NCI-H82 treated with DMSO at 0.1 percent for 48 hours (cell line): ENCODE data around the gene TMEM186.
"Not testable (repeated sequence)": the region's sequence is repeated elsewhere in the genome, so short reads cannot be mapped to it uniquely, and the experiment has no call there.

Experiments used
- DNase-seq: peaks from one replicate; lab custom pipeline; 2025; ENCODE audit not compliant: unreplicated experiment; lab: John Stamatoyannopoulos, UW

TMEM186 gene

GRCh38 chr16:8775359-8775758 is 22.1 kb downstream of the TMEM186 start:
- no peak for DNase-seq

- no peak for DNase-seq
These were observed 23.2 kb downstream of the TMEM186 start for GRCh38 chr16:8774208-8774607.

GRCh38 chr16:8773537-8773936 is 23.9 kb downstream of the TMEM186 start:
- DNase-seq: no peak

GRCh38 chr16:8768692-8769091 is 28.7 kb downstream of the TMEM186 start:
- DNase-seq: no peak

GRCh38 chr16:8768283-8768682 is 29.2 kb downstream of the TMEM186 start:
- DNase-seq: no peak

GRCh38 chr16:8767176-8767575 is 30.3 kb downstream of the TMEM186 start:
- no peak for DNase-seq

GRCh38 chr16:8764525-8765250 is 32.8 kb downstream of the TMEM186 start:
- DNase-seq: no peak

- no peak for DNase-seq
These were observed 33.5 kb downstream of the TMEM186 start for GRCh38 chr16:8763899-8764298.

- DNase-seq: no peak
These were observed 34.4 kb downstream of the TMEM186 start for GRCh38 chr16:8763083-8763482.

- no peak for DNase-seq
These were observed 35.2 kb downstream of the TMEM186 start for GRCh38 chr16:8762254-8762653.

- no peak for DNase-seq
These were observed 36.4 kb downstream of the TMEM186 start for GRCh38 chr16:8761078-8761477.

- DNase-seq: no peak
These were observed 37.4 kb downstream of the TMEM186 start for GRCh38 chr16:8760021-8760420.

GRCh38 chr16:8758022-8758421 is 39.4 kb downstream of the TMEM186 start:
- DNase-seq: no peak

- no peak for DNase-seq
These were observed 40.7 kb downstream of the TMEM186 start for GRCh38 chr16:8756755-8757154.

- no peak for DNase-seq
These were observed 43.9 kb downstream of the TMEM186 start for GRCh38 chr16:8753416-8754054.

GRCh38 chr16:8752706-8753105 is 44.7 kb downstream of the TMEM186 start:
- DNase-seq: no peak

- DNase-seq: no peak
These were observed 45.7 kb downstream of the TMEM186 start for GRCh38 chr16:8751481-8752311.

- not testable (repeated sequence) for DNase-seq
These were observed 48.5 kb downstream of the TMEM186 start for GRCh38 chr16:8748944-8749343.
